HepG2 (cell line): Measurements from ENCODE around the gene ZACN. TPM values are rescaled to one million over a fixed set of nuclear protein-coding genes. Genes with fewer than 3 reads are reported as not detected.

ENCODE experiments used
- BCL6 ChIP-seq: IDR thresholded peaks from 2 replicates; pipeline ENCODE4 v1.6.1; 2016; ENCODE audit warnings: missing genetic modification reagents, missing compliant biosample characterization
- LBX2 ChIP-seq: sonication (generic); formaldehyde crosslinking; IDR thresholded peaks from 2 replicates; pipeline ENCODE4 v1.5.0; 2020; ENCODE audit warnings: missing genetic modification reagents, mild to moderate bottlenecking, borderline replicate concordance
- MTA1 ChIP-seq: sonication (generic); formaldehyde crosslinking; IDR thresholded peaks from 2 replicates; pipeline ENCODE4 v1.4.0; 2020; ENCODE audit warnings: missing genetic modification reagents, mild to moderate bottlenecking, borderline replicate concordance
- NCOA5 ChIP-seq: sonication (generic); formaldehyde crosslinking; IDR thresholded peaks from 2 replicates; pipeline ENCODE4 v1.4.0; 2020; ENCODE audit warnings: missing genetic modification reagents
- PPARG ChIP-seq: conservative IDR thresholded peaks from 2 replicates; pipeline ENCODE4 v1.6.1; 2016; ENCODE audit warnings: missing biosample characterization, missing genetic modification reagents
- RXRB ChIP-seq: IDR thresholded peaks from 2 replicates; pipeline ENCODE4 v1.6.1; 2016; ENCODE audit warnings: borderline replicate concordance, missing genetic modification reagents, missing compliant biosample characterization
- SOX6 ChIP-seq, 2 experiments: fragments of 450-650 bp in 1 of 2; sonication (generic) in 1 of 2; formaldehyde crosslinking in 1 of 2; IDR thresholded peaks; 2 replicates each; pipeline versions ENCODE4 v1.4.0 to v1.6.1; 2017 to 2020; ENCODE audit warnings: antibody characterized with exemption in 1 of 2, mild to moderate bottlenecking in 1 of 2, missing genetic modification reagents in 1 of 2
- TGIF2 ChIP-seq: IDR thresholded peaks from 2 replicates; pipeline ENCODE4 v1.6.1; 2016; ENCODE audit warnings: control low read depth, missing compliant biosample characterization
- ZFP37 ChIP-seq: sonication (generic); formaldehyde crosslinking; IDR thresholded peaks from 2 replicates; pipeline ENCODE4 v1.4.0; 2020; ENCODE audit warnings: missing genetic modification reagents, borderline replicate concordance
- ZNF136 ChIP-seq: sonication (generic); formaldehyde crosslinking; IDR thresholded peaks from 2 replicates; pipeline ENCODE4 v1.8.1; 2022; ENCODE audit warnings: low read depth, mild to moderate bottlenecking, moderate library complexity, missing genetic modification reagents
- ZNF274 ChIP-seq: sonication (generic); formaldehyde crosslinking; IDR thresholded peaks from 2 replicates; pipeline ENCODE4 v1.5.1; 2020; ENCODE audit warnings: mild to moderate bottlenecking, missing genetic modification reagents
- ZNF275 ChIP-seq: sonication (generic); formaldehyde crosslinking; IDR thresholded peaks from 2 replicates; pipeline ENCODE4 v1.8.0; 2022; ENCODE audit warnings: missing genetic modification reagents, mild to moderate bottlenecking, inconsistent platforms, borderline replicate concordance
- ZNF460 ChIP-seq: sonication (generic); formaldehyde crosslinking; IDR thresholded peaks from 2 replicates; pipeline ENCODE4 v1.5.1; 2020; ENCODE audit warnings: missing genetic modification reagents, mild to moderate bottlenecking, borderline replicate concordance
- ZNF687 ChIP-seq: sonication (generic); formaldehyde crosslinking; IDR thresholded peaks from 2 replicates; pipeline ENCODE4 v1.5.1; 2020; ENCODE audit warnings: mild to moderate bottlenecking, missing genetic modification reagents, moderate library complexity
- ZNF746 ChIP-seq: sonication (generic); formaldehyde crosslinking; IDR thresholded peaks from 2 replicates; pipeline ENCODE4 v1.8.0; 2022; ENCODE audit warnings: mild to moderate bottlenecking, missing genetic modification reagents
- ZNF772 ChIP-seq: sonication (generic); formaldehyde crosslinking; IDR thresholded peaks from 2 replicates; pipeline ENCODE4 v1.5.0; 2020; ENCODE audit warnings: mild to moderate bottlenecking, missing genetic modification reagents
- ZNF773 ChIP-seq: sonication (generic); formaldehyde crosslinking; IDR thresholded peaks from 2 replicates; pipeline ENCODE4 v1.4.0; 2020; ENCODE audit warnings: missing genetic modification reagents, borderline replicate concordance
- ZSCAN25 ChIP-seq: sonication (generic); formaldehyde crosslinking; IDR thresholded peaks from 2 replicates; pipeline ENCODE4 v1.8.0; 2022; ENCODE audit warnings: mild to moderate bottlenecking, missing genetic modification reagents
- polyA plus RNA-seq, 8 experiments: library from polyadenylated mRNA; depleted of rRNA in 3 of 8; stranded (reverse) in 7 of 8; unstranded in 1 of 8; fragments of >200 nt; fragmentation: Illumina TruSeq in 4 of 8; extraction: Trizol in 4 of 8; gene quantifications; 2 replicates each; pipeline versions ENCODE4 v1.2.1 to v1.2.3, GENCODE V29; 2011 to 2016; ENCODE audit warnings: low read depth in 4 of 8, missing spikeins in 1 of 8, mixed read lengths in 1 of 8; ENCODE audit not compliant: insufficient read depth in 1 of 8
- total RNA-seq, 5 experiments: library from RNA; depleted of rRNA; stranded (reverse); fragments of >200 nt; fragmentation: Illumina TruSeq; extraction: Trizol; gene quantifications; 2 replicates each; pipeline ENCODE4 v1.2.3, GENCODE V29; 2016; ENCODE audit warnings: low read depth in 1 of 5
- TF ChIP-seq, protein P1 (sequence below): sonication (generic); formaldehyde crosslinking; IDR thresholded peaks from 2 replicates; pipeline ENCODE4 v1.4.0; 2020; ENCODE audit warnings: mild to moderate bottlenecking, missing genetic modification reagents
- TF ChIP-seq, protein P2 (sequence below): sonication (generic); formaldehyde crosslinking; IDR thresholded peaks from 2 replicates; pipeline ENCODE4 v1.8.0; 2022; ENCODE audit warnings: missing genetic modification reagents, mild to moderate bottlenecking, borderline replicate concordance

Gene ZACN
- total and polyA plus RNA-seq, 2 of the 13 experiments (the other 11 are each of a cell fraction or from before 2014, with no cell fraction given) = 0.11 to 0.15 TPM

- TF ChIP-seq MTA1 = no peak
- peak; percentile 73; the same call in 1 of the 2 replicates for TF ChIP-seq ZSCAN25 (CRISPR knock-in tag)
- TF ChIP-seq PPARG (CRISPR knock-in tag) = no peak
- TF ChIP-seq ZNF773 (CRISPR knock-in tag) = no peak
- 0 out of 2 replicates have a peak, but pooled peaks have one; percentile 29 for TF ChIP-seq ZNF687 (CRISPR knock-in tag)
- no peak for TF ChIP-seq ZNF460
- no peak for TF ChIP-seq ZNF746 (CRISPR knock-in tag)
- TF ChIP-seq BCL6 (CRISPR knock-in tag) = peak; percentile 91
- no peak for TF ChIP-seq ZFP37 (CRISPR knock-in tag)
- no peak for TF ChIP-seq NCOA5
- TF ChIP-seq, protein P1, sequence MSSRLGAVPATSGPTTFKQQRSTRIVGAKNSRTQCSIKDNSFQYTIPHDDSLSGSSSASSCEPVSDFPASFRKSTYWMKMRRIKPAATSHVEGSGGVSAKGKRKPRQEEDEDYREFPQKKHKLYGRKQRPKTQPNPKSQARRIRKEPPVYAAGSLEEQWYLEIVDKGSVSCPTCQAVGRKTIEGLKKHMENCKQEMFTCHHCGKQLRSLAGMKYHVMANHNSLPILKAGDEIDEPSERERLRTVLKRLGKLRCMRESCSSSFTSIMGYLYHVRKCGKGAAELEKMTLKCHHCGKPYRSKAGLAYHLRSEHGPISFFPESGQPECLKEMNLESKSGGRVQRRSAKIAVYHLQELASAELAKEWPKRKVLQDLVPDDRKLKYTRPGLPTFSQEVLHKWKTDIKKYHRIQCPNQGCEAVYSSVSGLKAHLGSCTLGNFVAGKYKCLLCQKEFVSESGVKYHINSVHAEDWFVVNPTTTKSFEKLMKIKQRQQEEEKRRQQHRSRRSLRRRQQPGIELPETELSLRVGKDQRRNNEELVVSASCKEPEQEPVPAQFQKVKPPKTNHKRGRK (CRISPR knock-in tag) = no peak
- TF ChIP-seq LBX2 (CRISPR knock-in tag) = no peak
- TF ChIP-seq, protein P2, sequence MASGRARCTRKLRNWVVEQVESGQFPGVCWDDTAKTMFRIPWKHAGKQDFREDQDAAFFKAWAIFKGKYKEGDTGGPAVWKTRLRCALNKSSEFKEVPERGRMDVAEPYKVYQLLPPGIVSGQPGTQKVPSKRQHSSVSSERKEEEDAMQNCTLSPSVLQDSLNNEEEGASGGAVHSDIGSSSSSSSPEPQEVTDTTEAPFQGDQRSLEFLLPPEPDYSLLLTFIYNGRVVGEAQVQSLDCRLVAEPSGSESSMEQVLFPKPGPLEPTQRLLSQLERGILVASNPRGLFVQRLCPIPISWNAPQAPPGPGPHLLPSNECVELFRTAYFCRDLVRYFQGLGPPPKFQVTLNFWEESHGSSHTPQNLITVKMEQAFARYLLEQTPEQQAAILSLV = peak; percentile 71; the same call in 1 of the 2 replicates
- TF ChIP-seq TGIF2 = no peak
- TF ChIP-seq RXRB (CRISPR knock-in tag) = no peak
- peak; percentile 10; the same call in 1 of the 2 replicates for TF ChIP-seq ZNF772 (CRISPR knock-in tag)
- TF ChIP-seq ZNF274 = peak; percentile 66; the same call in 1 of the 2 replicates
- 0 out of 2 replicates have a peak, but pooled peaks have one; percentile 19 for TF ChIP-seq ZNF136
- TF ChIP-seq ZNF275 (CRISPR knock-in tag) = no peak; the same call in 1 of the 2 replicates
- no peak for TF ChIP-seq SOX6 (IDR thresholded peaks at IDR 0.05)
- peak; percentile 18; the same call in 1 of the 2 replicates for TF ChIP-seq SOX6 (CRISPR knock-in tag; IDR thresholded peaks at IDR 0.05)
Measured at GRCh38 chr17:76131692-76132573, 53.0 kb downstream of the ZACN start (continued).
